ENCODE data around the gene IL13RA2.

IL13RA2 gene

GRCh38 chrX:114959729-114960128, 57.7 kb downstream of the IL13RA2 start:
- ATAC-seq (replicated peaks) (no peak), DNase-seq (no peak)
- Mint-ChIP-seq H3K4me3 (no peak overlapping the region), H3K27me3 (no peaks in the 10 kb centered on the region), H3K4me1 (no peaks in the 10 kb centered on the region), H3K9me3 (no peaks in the 10 kb centered on the region), H3K36me3 (no peaks in the 10 kb centered on the region), H3K27ac (no peak overlapping the region)

All from stimulated activated naive B cell treated with anti-CD40 and anti-IgM and Interleukin-4, amounts not matched to agents 10 μg/mL and 1 μg/mL and 100 μg/mL, for 72 hours (primary cell).